ENCODE data around the gene S100B.

The S100B gene

GRCh38 chr21:46560568-46561444 lies 44.1 kb downstream of the S100B start:
- no peak for DNase-seq (ENCODE audit: low spot score)

- no peak for DNase-seq (ENCODE audit: low spot score)
Observed at GRCh38 chr21:46559291-46559983, 45.4 kb downstream of the S100B start.

GRCh38 chr21:46557919-46558392 lies 46.9 kb downstream of the S100B start:
- DNase-seq (ENCODE audit: low spot score) = no peak

- DNase-seq (ENCODE audit: low spot score) = no peak
Observed at GRCh38 chr21:46557469-46557868, 47.4 kb downstream of the S100B start.

- DNase-seq (ENCODE audit: low spot score) = no peak
Observed at GRCh38 chr21:46556802-46557201, 48.1 kb downstream of the S100B start.

- DNase-seq (ENCODE audit: low spot score) = no peak
Observed at GRCh38 chr21:46555678-46556077, 49.2 kb downstream of the S100B start.

- no peak for DNase-seq (ENCODE audit: low spot score)
Observed at GRCh38 chr21:46555225-46555617, 49.7 kb downstream of the S100B start.

GRCh38 chr21:46554431-46555224 lies 50.3 kb downstream of the S100B start:
- no peak for DNase-seq (ENCODE audit: low spot score)

- DNase-seq (ENCODE audit: low spot score) = no peak
Observed at GRCh38 chr21:46553993-46554392, 50.9 kb downstream of the S100B start.

GRCh38 chr21:46552865-46553379 lies 52.0 kb downstream of the S100B start:
- DNase-seq (ENCODE audit: low spot score) = no peak

- DNase-seq (ENCODE audit: low spot score) = no peak
Observed at GRCh38 chr21:46552274-46552673, 52.6 kb downstream of the S100B start.

- no peak for DNase-seq (ENCODE audit: low spot score)
Observed at GRCh38 chr21:46551636-46552241, 53.1 kb downstream of the S100B start.

- no peak for DNase-seq (ENCODE audit: low spot score)
Observed at GRCh38 chr21:46550116-46550941, 54.6 kb downstream of the S100B start.

GRCh38 chr21:46549650-46550049 lies 55.2 kb downstream of the S100B start:
- no peak for DNase-seq (ENCODE audit: low spot score)
